ENCODE results near the gene SRGAP1. TPM values are rescaled to one million over a fixed set of nuclear protein-coding genes. Genes with fewer than 3 reads are reported as not detected.

Gene SRGAP1
- total RNA-seq, result 24.8 and 26.1 TPM in 2 replicates

DNA sequence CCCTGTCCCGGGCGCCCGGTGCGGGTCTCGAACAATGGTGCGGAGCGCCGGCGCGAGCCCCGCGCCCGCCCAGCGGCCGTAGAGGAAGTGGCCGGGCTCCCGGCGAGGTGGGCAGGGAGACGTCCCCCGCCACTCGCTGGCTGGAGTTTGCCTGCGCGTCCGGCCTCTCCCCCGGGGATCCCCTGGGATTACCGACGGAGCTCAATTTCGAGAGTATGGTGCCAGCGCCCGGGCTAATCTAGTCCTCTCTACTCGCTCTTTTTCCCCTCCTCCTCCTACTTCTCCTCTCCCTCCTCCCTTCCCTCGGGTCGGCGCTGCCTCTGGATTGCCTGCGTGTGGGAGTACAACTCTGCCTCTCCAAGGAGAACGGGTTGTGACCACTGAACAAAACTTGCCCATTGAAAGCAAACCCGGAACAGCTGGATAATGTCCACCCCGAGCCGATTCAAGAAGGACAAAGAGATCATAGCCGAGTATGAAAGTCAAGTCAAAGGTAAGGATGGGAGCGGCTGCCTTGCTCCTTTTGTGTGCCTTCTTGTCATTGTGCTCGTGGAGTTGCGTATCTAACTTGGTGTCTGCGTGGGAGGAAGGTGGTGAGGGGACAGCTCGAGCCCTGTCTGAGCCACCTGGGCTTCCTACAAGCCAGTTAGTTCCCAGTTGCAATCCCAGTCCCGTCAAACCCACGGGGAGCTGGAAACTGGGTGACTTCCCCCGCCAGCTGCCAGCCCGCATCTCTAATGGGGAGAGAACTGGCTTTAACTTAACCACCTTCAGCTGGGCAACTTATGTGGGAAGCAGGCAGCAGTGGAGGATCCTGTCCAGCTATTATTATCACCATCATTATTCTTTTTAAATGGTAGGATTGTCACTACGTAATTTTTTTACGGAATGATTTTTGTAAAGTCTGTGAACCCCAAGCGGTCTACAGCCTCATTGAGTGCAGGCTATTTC lies at the start of gene SRGAP1:
Gene SRGAP1, plus strand, starts transcription at position 310 of the 951 bp plus-strand sequence. Its CDS starts 117 bp downstream, at position 427.
- Histone ChIP-seq H3K9me3 (ENCODE audit: low read depth, low read length) (no peaks in the 10 kb centered on the region), H3K4me1 (ENCODE audit: insufficient read depth, low read length) (peaks cover 26% of the 10 kb centered on the region), H3K4me2 (ENCODE audit: insufficient read depth, low read length) (peak within 1 kb of the TSS; percentile 89), H3K4me3 (ENCODE audit: insufficient read depth, low read length) (peak within 1 kb of the TSS; percentile 100), H4K20me1 (ENCODE audit: insufficient read depth, low read length) (peaks cover 18% of the 10 kb centered on the region), H2AFZ (ENCODE audit: low read length) (peak within 1 kb of the TSS; percentile 93), H3K27me3 (ENCODE audit: insufficient read depth, low read length) (no peaks in the 10 kb centered on the region), H3K36me3 (ENCODE audit: insufficient read depth, low read length) (no peaks in the 10 kb centered on the region), H3K79me2 (ENCODE audit: insufficient read depth, low read length) (peaks cover 53% of the 10 kb centered on the region), H3K27ac (ENCODE audit: low read depth, low read length) (peak within 1 kb of the TSS; percentile 94)
- peak; percentile 89 for DNase-seq (ENCODE audit: insufficient read length, low spot score, missing footprints)
- TF ChIP-seq, protein P1, sequence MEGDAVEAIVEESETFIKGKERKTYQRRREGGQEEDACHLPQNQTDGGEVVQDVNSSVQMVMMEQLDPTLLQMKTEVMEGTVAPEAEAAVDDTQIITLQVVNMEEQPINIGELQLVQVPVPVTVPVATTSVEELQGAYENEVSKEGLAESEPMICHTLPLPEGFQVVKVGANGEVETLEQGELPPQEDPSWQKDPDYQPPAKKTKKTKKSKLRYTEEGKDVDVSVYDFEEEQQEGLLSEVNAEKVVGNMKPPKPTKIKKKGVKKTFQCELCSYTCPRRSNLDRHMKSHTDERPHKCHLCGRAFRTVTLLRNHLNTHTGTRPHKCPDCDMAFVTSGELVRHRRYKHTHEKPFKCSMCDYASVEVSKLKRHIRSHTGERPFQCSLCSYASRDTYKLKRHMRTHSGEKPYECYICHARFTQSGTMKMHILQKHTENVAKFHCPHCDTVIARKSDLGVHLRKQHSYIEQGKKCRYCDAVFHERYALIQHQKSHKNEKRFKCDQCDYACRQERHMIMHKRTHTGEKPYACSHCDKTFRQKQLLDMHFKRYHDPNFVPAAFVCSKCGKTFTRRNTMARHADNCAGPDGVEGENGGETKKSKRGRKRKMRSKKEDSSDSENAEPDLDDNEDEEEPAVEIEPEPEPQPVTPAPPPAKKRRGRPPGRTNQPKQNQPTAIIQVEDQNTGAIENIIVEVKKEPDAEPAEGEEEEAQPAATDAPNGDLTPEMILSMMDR (IDR thresholded peaks at IDR 0.05; ENCODE audit: extremely low read depth, low read depth, low read length), result peak; percentile 9

DNA sequence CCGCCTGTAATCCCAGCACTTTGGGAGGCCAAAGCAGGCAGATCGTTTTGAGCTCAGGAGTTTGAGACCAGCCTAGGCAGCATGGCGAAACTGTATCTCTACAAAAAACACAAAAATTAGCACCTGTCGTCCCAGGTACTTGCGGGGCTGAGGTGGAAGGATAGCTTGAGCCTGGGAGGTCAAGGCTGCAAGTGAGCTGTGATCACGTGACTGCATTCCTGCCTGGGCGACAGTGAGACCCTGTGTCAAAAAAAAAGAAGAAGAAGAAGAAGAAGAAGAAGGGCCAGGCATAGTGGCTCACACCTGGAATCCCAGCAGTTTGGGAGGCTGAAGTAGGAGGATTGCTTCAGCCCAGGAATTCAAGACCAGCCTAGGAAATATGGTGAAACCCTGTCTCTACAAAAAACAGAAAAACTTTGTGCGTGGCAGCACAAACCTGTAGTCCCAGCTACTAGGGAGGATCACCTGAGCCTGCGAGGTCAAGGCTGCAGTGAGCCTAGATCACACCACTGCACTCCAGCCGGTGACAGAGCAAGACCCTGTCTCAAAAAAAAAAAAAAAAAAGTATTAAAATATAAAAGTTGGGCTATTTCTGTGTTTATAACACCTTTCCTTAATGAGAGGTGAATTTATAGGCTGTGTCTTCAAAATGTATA lies 49.3 kb upstream of the SRGAP1 start:
- TF ChIP-seq, protein P1 (IDR thresholded peaks at IDR 0.05; ENCODE audit: extremely low read depth, low read depth, low read length), result no peak
- DNase-seq (ENCODE audit: insufficient read length, low spot score, missing footprints), result no peak

DNA sequence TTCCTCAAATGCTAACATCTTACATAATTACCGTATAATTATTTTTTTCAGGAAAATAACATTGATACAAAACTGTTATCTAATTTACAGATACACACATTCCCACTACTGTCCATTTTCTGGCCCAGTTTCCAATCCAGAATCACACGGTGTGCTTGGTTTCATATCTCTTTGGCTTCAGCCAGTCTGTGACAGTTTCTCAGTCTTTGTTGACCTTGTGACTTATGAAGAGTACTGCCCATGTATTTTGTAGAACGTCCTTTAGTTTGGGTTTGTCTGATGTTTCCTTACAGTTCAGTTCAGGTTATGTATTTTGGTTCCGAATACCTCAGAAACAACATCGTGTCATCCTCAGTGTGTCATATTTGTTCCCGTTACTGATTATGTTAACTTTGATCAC lies 48.6 kb upstream of the SRGAP1 start:
- Histone ChIP-seq H3K4me2 (ENCODE audit: insufficient read depth, low read length) (no peak overlapping the region), H3K36me3 (ENCODE audit: insufficient read depth, low read length) (peaks cover 11% of the 10 kb centered on the region), H3K79me2 (ENCODE audit: insufficient read depth, low read length) (no peaks in the 10 kb centered on the region), H4K20me1 (ENCODE audit: insufficient read depth, low read length) (no peaks in the 10 kb centered on the region), H3K9me3 (ENCODE audit: low read depth, low read length) (no peaks in the 10 kb centered on the region), H3K27me3 (ENCODE audit: insufficient read depth, low read length) (no peaks in the 10 kb centered on the region), H3K4me3 (ENCODE audit: insufficient read depth, low read length) (no peak overlapping the region), H2AFZ (ENCODE audit: low read length) (no peak overlapping the region), H3K4me1 (ENCODE audit: insufficient read depth, low read length) (no peaks in the 10 kb centered on the region), H3K27ac (ENCODE audit: low read depth, low read length) (no peak overlapping the region)
- TF ChIP-seq, protein P1 (IDR thresholded peaks at IDR 0.05; ENCODE audit: extremely low read depth, low read depth, low read length), result no peak
- DNase-seq (ENCODE audit: insufficient read length, low spot score, missing footprints), result no peak

More for the DNA sequence above, 49.3 kb upstream of the SRGAP1 start:
- Histone ChIP-seq H3K27me3 (ENCODE audit: insufficient read depth, low read length) (no peaks in the 10 kb centered on the region), H3K36me3 (ENCODE audit: insufficient read depth, low read length) (peaks cover 19% of the 10 kb centered on the region), H3K4me1 (ENCODE audit: insufficient read depth, low read length) (no peaks in the 10 kb centered on the region), H4K20me1 (ENCODE audit: insufficient read depth, low read length) (no peaks in the 10 kb centered on the region), H3K79me2 (ENCODE audit: insufficient read depth, low read length) (no peaks in the 10 kb centered on the region), H3K4me2 (ENCODE audit: insufficient read depth, low read length) (no peak overlapping the region), H3K4me3 (ENCODE audit: insufficient read depth, low read length) (no peak overlapping the region), H3K9me3 (ENCODE audit: low read depth, low read length) (no peaks in the 10 kb centered on the region), H3K27ac (ENCODE audit: low read depth, low read length) (no peak overlapping the region), H2AFZ (ENCODE audit: low read length) (no peak overlapping the region)
